Ascending aorta (tissue), 2 donors: Measurements from ENCODE around the gene VDR. TPM values are rescaled to one million over a fixed set of nuclear protein-coding genes. Genes with fewer than 3 reads are reported as not detected.

Experiments used
- DNase-seq, 2 donors: peaks; one replicate each; pipeline ENCODE4 v3.0.0-alpha.2; 2019; ENCODE audit warnings: low spot score in 2 of 2
- H3K27ac ChIP-seq, 2 donors: fragments of 200-600 bp; sonication (generic); one replicate each; pipeline ENCODE4 v1.5.1; 2016 to 2017; ENCODE audit warnings: mild to moderate bottlenecking in 1 of 2
- H3K27me3 ChIP-seq: fragments of 200-600 bp; sonication (generic); one replicate; pipeline ENCODE4 v1.5.1; 2017
- H3K36me3 ChIP-seq, 2 donors: fragments of 200-600 bp; sonication (generic); one replicate each; pipeline ENCODE4 v1.5.1; 2016
- H3K4me1 ChIP-seq, 2 donors: fragments of 200-600 bp; sonication (generic); one replicate each; pipeline ENCODE4 v1.5.1; 2016 to 2017; ENCODE audit warnings: mild to moderate bottlenecking in 1 of 2
- H3K4me3 ChIP-seq, 2 donors: fragments of 200-600 bp; sonication (generic); one replicate each; pipeline ENCODE4 v1.5.1; 2016 to 2017; ENCODE audit warnings: mild to moderate bottlenecking in 1 of 2
- H3K9me3 ChIP-seq, 2 donors: fragments of 200-600 bp; sonication (generic); one replicate each; pipeline ENCODE4 v1.5.1; 2016
- CTCF ChIP-seq, 3 experiments: fragments of 200-600 bp in 2 of 3; fragments of 450-650 bp in 1 of 3; sonication (generic) in 2 of 3; IDR thresholded peaks; one replicate each; pipeline ENCODE4 v1.5.1; 2016 to 2019; ENCODE audit warnings: antibody characterized with exemption in 3 of 3, mild to moderate bottlenecking in 1 of 3, moderate library complexity in 1 of 3
- intact Hi-C: fragments of 100-400 bp; cut with DNase I; formaldehyde crosslinking; loops from one replicate; pipeline ENCODE4 v1.15.1; 2023
- total RNA-seq: library from RNA; depleted of rRNA; stranded (reverse); fragments of >200 nt; gene quantifications from one replicate; pipeline ENCODE4 v1.1.0, GENCODE V29; 2016

Gene VDR
- total RNA-seq, 1 donor from 2014 or later = 13.1 TPM

- no peak for DNase-seq
- intact Hi-C loops = no loop called here
- H3K9me3 ChIP-seq = no peaks in the 10 kb centered on the region
- no peaks in the 10 kb centered on the region for H3K36me3 ChIP-seq
- no peak overlapping the region for H3K4me3 ChIP-seq
- H3K27me3 ChIP-seq = no peaks in the 10 kb centered on the region
- TF ChIP-seq CTCF (IDR thresholded peaks at IDR 0.05) = no peak
- no peak overlapping the region for H3K27ac ChIP-seq
- no peaks in the 10 kb centered on the region for H3K4me1 ChIP-seq
Observed at GRCh38 chr12:47891356-47891755, 13.4 kb downstream of the VDR start.

DNA sequence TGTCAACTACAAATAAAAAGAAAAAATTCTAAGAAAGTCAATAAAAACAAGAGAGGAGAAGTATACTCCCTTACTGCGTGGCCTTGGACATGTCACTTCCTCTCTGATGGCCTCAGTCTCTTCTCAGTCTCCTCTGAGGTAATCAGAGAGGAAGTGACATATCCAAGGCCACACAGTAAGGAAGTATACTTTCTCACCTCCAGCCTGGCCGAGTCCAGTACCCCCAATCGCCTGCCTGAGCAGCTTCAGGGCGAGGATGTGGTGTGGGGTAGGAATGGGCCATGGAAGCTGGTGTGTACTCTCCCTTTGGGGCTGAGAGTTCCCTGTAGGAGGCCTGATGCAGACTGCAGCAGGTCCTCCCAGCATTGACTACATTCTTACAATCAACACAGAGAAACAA is 15.8 kb downstream of the VDR start:
- H3K27ac ChIP-seq = no peak overlapping the region
- no peaks in the 10 kb centered on the region for H3K27me3 ChIP-seq
- no peaks in the 10 kb centered on the region for H3K36me3 ChIP-seq
- no peak for TF ChIP-seq CTCF (IDR thresholded peaks at IDR 0.05)
- H3K9me3 ChIP-seq = no peaks in the 10 kb centered on the region
- no peaks in the 10 kb centered on the region for H3K4me1 ChIP-seq
- no peak overlapping the region for H3K4me3 ChIP-seq
- no peak for DNase-seq
- intact Hi-C loops = no loop called here

- no peak for TF ChIP-seq CTCF (IDR thresholded peaks at IDR 0.05)
- Histone ChIP-seq H3K36me3 (no peaks in the 10 kb centered on the region), H3K4me3 (no peak overlapping the region), H3K27me3 (no peaks in the 10 kb centered on the region), H3K9me3 (no peaks in the 10 kb centered on the region), H3K27ac (no peak overlapping the region), H3K4me1 (no peaks in the 10 kb centered on the region)
- intact Hi-C loops = no loop called here
- DNase-seq = no peak
Observed at GRCh38 chr12:47888153-47888819, 16.5 kb downstream of the VDR start.

- Histone ChIP-seq H3K4me1 (no peaks in the 10 kb centered on the region), H3K27ac (no peak overlapping the region), H3K4me3 (no peak overlapping the region), H3K36me3 (no peaks in the 10 kb centered on the region), H3K9me3 (no peaks in the 10 kb centered on the region), H3K27me3 (no peaks in the 10 kb centered on the region)
- intact Hi-C loops = no loop called here
- no peak for TF ChIP-seq CTCF (IDR thresholded peaks at IDR 0.05)
- no peak for DNase-seq
Observed at GRCh38 chr12:47887529-47887928, 17.3 kb downstream of the VDR start.

DNA sequence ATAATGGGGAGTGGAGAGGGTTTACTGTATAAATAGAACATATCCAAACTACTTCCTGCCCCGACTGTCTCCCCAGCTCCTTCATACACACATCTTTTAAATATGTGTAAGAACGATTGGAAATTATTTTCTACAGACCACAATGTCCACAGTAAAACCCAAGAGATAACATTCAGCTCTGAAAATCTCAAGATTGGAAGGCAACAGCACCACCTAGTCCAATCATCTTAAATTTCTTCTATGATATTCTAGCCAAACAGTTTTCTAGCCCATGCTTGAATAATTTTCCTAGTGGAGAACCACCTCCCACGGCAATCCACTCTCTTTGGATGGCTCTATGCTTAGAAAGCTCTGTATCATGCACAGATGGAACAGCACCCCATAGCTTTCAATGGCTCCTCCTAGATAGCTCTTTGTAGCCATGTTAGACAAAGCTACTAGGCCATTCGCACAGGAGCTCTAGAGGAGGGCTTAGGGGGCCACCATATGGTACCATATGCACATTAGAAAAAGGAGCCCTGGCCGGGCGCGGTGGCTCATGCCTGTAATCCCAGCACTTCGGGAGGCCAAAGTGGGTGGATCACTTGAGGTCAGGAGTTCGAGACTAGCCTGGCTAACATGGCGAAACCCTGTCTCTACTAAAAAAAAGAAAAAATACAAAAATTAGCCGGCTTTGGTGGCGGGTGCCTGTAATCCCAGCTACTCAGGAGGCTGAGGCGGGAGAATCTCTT is 18.1 kb downstream of the VDR start:
- no peak for DNase-seq
- Histone ChIP-seq H3K4me3 (no peak overlapping the region), H3K4me1 (no peaks in the 10 kb centered on the region), H3K27me3 (no peaks in the 10 kb centered on the region), H3K9me3 (no peaks in the 10 kb centered on the region), H3K27ac (no peak overlapping the region), H3K36me3 (no peaks in the 10 kb centered on the region)
- intact Hi-C loops = no loop called here
- TF ChIP-seq CTCF (IDR thresholded peaks at IDR 0.05) = no peak
